Non-pigmented ciliary epithelial cell (primary cell): ENCODE data around the gene HBA2.
"Not testable (repeated sequence)": the region's sequence is repeated elsewhere in the genome, so short reads cannot be mapped to it uniquely, and the experiment has no call there.

ENCODE experiments used
- DNase-seq: peaks from one replicate; pipeline ENCODE4 v3.0.0-alpha.2; 2010; ENCODE audit warnings: low read depth

The HBA2 gene

GRCh38 chr16:172374-172941 lies at the start of gene HBA2:
HBA2 (plus strand) TSS chr16:172876; CDS start chr16:172913, 37 bp downstream.
- not testable (repeated sequence) for DNase-seq

GRCh38 chr16:123558-124350 lies 48.9 kb upstream of the HBA2 start:
- not testable (repeated sequence) for DNase-seq

GRCh38 chr16:125011-125410 lies 47.7 kb upstream of the HBA2 start:
- no peak for DNase-seq

GRCh38 chr16:129075-129474 lies 43.6 kb upstream of the HBA2 start:
- DNase-seq: no peak

- DNase-seq: no peak
Measured at GRCh38 chr16:130533-131173, 42.0 kb upstream of the HBA2 start.

GRCh38 chr16:132120-132519 lies 40.6 kb upstream of the HBA2 start:
- no peak for DNase-seq

- DNase-seq: no peak
Measured at GRCh38 chr16:133716-134115, 39.0 kb upstream of the HBA2 start.

- no peak for DNase-seq
Measured at GRCh38 chr16:138049-138417, 34.6 kb upstream of the HBA2 start.

- no peak for DNase-seq
Measured at GRCh38 chr16:140175-140857, 32.4 kb upstream of the HBA2 start.

GRCh38 chr16:142405-142967 lies 30.2 kb upstream of the HBA2 start:
- no peak for DNase-seq

- no peak for DNase-seq
Measured at GRCh38 chr16:143047-143446, 29.6 kb upstream of the HBA2 start.

GRCh38 chr16:143456-143855 lies 29.2 kb upstream of the HBA2 start:
- no peak for DNase-seq

GRCh38 chr16:144797-145252 lies 27.9 kb upstream of the HBA2 start:
- no peak for DNase-seq

GRCh38 chr16:146646-147045 lies 26.0 kb upstream of the HBA2 start:
- no peak for DNase-seq

GRCh38 chr16:149024-149660 lies 23.5 kb upstream of the HBA2 start:
- DNase-seq: no peak

GRCh38 chr16:152141-153128 lies 20.2 kb upstream of the HBA2 start, which contains the start of gene HBZ:
HBZ (plus strand) TSS chr16:152644; CDS start chr16:152910, 266 bp downstream.
- no peak for DNase-seq

- DNase-seq: not testable (repeated sequence)
Measured at GRCh38 chr16:153129-153521, 19.6 kb upstream of the HBA2 start.

- DNase-seq: not testable (repeated sequence)
Measured at GRCh38 chr16:153550-154216, 19.0 kb upstream of the HBA2 start.

- no peak for DNase-seq
Measured at GRCh38 chr16:154217-155030, 18.3 kb upstream of the HBA2 start.
